BJ (cell line): Measurements from ENCODE around the gene CDK14. TPM values are rescaled to one million over a fixed set of nuclear protein-coding genes. Genes with fewer than 3 reads are reported as not detected.

ENCODE experiments used
- CTCF ChIA-PET: fragments of 350-600 bp; formaldehyde crosslinking; extraction: SDS; loops from one replicate; lab custom pipeline; 2021; ENCODE audit warnings: antibody characterized with exemption, inconsistent platforms; lab: Yijun Ruan, JAX
- POLR2A ChIA-PET: fragments of 300-600 bp; sonication (Branson Sonifier 250); formaldehyde crosslinking; extraction: SDS; loops from one replicate; lab custom pipeline; 2021; ENCODE audit warnings: antibody characterized with exemption; lab: Charles Lee
- DNase-seq: peaks from one replicate; pipeline ENCODE4 v3.0.0-alpha.2; 2011; ENCODE audit warnings: low read depth
- H3K27me3 ChIP-seq: 2 replicates; pipeline ENCODE4 v1.6.0; 2011; ENCODE audit warnings: low read length; ENCODE audit not compliant: control insufficient read depth, insufficient read depth
- H3K36me3 ChIP-seq: 2 replicates; pipeline ENCODE4 v1.5.1; 2011; ENCODE audit warnings: low read length; ENCODE audit not compliant: control insufficient read depth, insufficient read depth
- H3K4me3 ChIP-seq: 2 replicates; pipeline ENCODE4 v1.5.1; 2011; ENCODE audit warnings: low read depth, mild to moderate bottlenecking, control low read depth, low read length
- CTCF ChIP-seq: IDR thresholded peaks from 2 replicates; pipeline ENCODE4 v1.5.1; 2011; ENCODE audit warnings: low read depth, mild to moderate bottlenecking, control low read depth, inconsistent platforms, low read length, moderate library complexity; ENCODE audit not compliant: insufficient read depth
- polyA plus RNA-seq: library from polyadenylated mRNA; depleted of rRNA; stranded (reverse); fragments of >200 nt; gene quantifications from 2 replicates; pipeline ENCODE4 v1.2.3, GENCODE V29; 2011

CDK14 gene
- polyA plus RNA-seq, 1 experiment, result 6.7 TPM

DNA sequence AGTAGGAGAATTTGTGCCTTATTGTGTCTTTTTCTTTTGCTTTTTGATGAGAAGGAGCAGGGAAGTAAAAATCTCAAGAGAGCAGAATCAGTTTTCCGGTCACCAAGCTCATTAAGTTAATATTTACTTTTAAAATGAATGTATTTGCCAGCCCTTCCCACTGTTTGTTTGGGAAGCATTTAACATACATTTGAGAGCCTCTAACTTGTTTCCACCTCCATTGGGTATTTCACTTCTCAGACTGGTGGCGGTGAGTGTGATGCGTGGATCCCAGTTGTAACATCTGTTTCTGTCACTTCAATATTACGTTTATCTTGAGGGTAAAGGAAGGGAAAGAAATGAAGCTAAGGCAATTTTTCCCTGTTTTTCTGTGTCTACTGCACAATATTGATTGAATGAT lies 22.8 kb downstream of the CDK14 start:
- TF ChIP-seq CTCF, result no peak
- no peak for DNase-seq
- ChIA-PET POLR2A (no interaction called here), CTCF (interaction anchor here (2.9 kb wide), 1 partner anchor 10 kb away, joined by 10 read pairs; no protein-coding TSS in a partner anchor)
- Histone ChIP-seq H3K36me3 (no peaks in the 10 kb centered on the region), H3K4me3 (no peak overlapping the region), H3K27me3 (no peaks in the 10 kb centered on the region)

DNA sequence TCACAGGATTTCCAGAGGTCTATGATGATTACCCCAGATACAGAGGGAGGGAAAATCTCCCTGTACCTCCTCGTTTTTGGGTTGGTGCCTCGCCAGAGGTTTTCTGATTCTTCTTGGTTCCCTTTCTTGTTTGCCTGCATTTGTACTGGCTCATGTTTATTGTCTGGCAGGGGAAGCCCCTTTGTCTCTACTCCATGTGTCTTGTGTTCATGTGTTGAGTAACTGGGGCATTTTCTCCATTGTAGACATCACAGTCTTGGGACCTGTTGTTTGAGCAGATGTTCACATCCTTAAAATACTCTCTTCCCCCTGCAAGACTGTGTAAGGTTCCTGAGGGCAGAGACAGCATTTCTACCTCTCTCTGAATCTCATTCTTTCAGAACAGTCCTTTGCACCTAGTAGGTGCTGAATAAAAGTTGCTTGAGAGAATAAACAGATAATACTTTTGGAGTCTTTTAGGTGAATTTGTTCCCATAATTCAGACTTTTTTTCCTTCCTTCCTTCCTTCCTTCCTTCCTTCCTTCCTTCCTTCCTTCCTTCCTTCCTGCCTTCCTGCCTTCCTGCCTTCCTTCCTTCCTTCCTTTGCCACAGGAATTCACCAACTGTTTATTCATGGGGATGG lies 25.1 kb downstream of the CDK14 start:
- Histone ChIP-seq H3K4me3 (no peak overlapping the region), H3K36me3 (no peaks in the 10 kb centered on the region), H3K27me3 (no peaks in the 10 kb centered on the region)
- DNase-seq, result no peak
- ChIA-PET POLR2A (no interaction called here), CTCF (no interaction called here)
- TF ChIP-seq CTCF, result no peak

GRCh38 chr7:90621747-90622140 lies 25.6 kb downstream of the CDK14 start:
- CTCF ChIA-PET, result interaction anchor here (0.7 to 1.0 kb wide), 2 partner anchors 10 to 16 kb away, joined by 3 read pairs; no protein-coding TSS in a partner anchor
- TF ChIP-seq CTCF, result no peak
- Histone ChIP-seq H3K4me3 (no peak overlapping the region), H3K36me3 (no peaks in the 10 kb centered on the region), H3K27me3 (no peaks in the 10 kb centered on the region)
- no peak for DNase-seq
- POLR2A ChIA-PET, result no interaction called here

GRCh38 chr7:90622670-90623069 lies 26.5 kb downstream of the CDK14 start:
- H3K4me3 ChIP-seq, result no peak overlapping the region
- no peak for TF ChIP-seq CTCF
- H3K36me3 ChIP-seq, result no peaks in the 10 kb centered on the region
- POLR2A ChIA-PET, result no interaction called here
- CTCF ChIA-PET, result interaction anchor here (0.7 to 1.0 kb wide), 4 partner anchors 8 to 167 kb away, joined by 3 to 4 read pairs (median 3); no protein-coding TSS in a partner anchor
- no peaks in the 10 kb centered on the region for H3K27me3 ChIP-seq
- no peak for DNase-seq

DNA sequence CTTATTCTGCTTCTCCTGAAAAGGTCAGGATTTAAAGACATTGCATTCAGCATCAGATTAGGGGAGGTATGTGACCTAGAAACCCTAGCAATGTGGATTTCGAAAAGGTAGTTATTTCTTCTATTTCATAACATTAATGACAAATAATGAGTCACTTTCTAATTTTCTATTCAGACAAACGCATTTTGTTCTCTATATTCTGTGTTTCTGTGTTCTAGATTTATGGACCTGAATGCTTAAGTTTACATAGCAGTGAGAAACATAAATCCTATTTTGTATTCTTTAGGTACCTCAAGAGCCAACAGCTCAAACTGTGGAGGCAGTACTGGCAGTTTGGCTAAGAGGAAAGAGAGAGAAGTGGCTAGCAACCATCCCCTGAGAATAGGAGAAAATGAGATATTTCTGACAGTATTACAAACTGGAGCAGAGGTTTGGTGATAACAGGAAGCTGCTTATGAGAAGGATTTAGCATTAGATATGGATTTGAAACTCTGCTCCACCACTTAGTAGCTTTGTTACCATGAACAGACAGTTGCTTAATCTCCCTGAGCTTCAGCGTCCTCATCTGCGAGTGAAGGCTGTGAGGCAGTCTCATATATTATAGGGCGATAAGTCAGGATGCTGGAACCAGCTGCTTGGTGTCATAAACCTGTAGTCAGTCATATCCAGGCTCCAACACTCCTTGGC lies 28.2 kb downstream of the CDK14 start:
- Histone ChIP-seq H3K27me3 (no peaks in the 10 kb centered on the region), H3K36me3 (no peaks in the 10 kb centered on the region), H3K4me3 (no peak overlapping the region)
- ChIA-PET CTCF (interaction anchor here (1.0 to 1.7 kb wide), 5 partner anchors 9 to 72 kb away, joined by 3 to 5 read pairs (median 3); partner anchors contain the start of gene CDK14), POLR2A (no interaction called here)
- TF ChIP-seq CTCF, result no peak
- DNase-seq, result no peak
